ENCODE data around the gene SCAMP2. TPM values are rescaled to one million over a fixed set of nuclear protein-coding genes. Genes with fewer than 3 reads are reported as not detected.
A peak's percentile ranks its signal among the peaks of the same experiment; 100 is the strongest.
"Not testable (repeated sequence)": the region's sequence is repeated elsewhere in the genome, so short reads cannot be mapped to it uniquely, and the experiment has no call there.

SCAMP2 gene
- 10 to 100 TPM; 47.5 to 50.9 TPM for total RNA-seq
- 33.0 TPM for polyA plus RNA-seq (2013, experiment 1 of 2)
- polyA plus RNA-seq (2013, experiment 2 of 2), result 32.1 TPM
- long read RNA-seq, experiment 1, transcript SCAMP2-201 (9 exons, 2,453 nt), result major isoform, 8 of 15 reads
- long read RNA-seq, experiment 1, partial matches to known transcripts, result 0 of 15 reads
- long read RNA-seq, experiment 1, other reads (novel, unspliced or antisense), result 5 of 15 reads
- long read RNA-seq, experiment 2, transcript SCAMP2-201 (9 exons, 2,453 nt), result major isoform, 100 of 114 reads
- long read RNA-seq, experiment 2, partial matches to known transcripts, result 7 of 114 reads
- long read RNA-seq, experiment 2, other reads (novel, unspliced or antisense), result 7 of 114 reads
- long read RNA-seq, experiment 3, transcript SCAMP2-201 (9 exons, 2,453 nt), result major isoform, 204 of 232 reads
- long read RNA-seq, experiment 3, partial matches to known transcripts, result 3 of 232 reads
- long read RNA-seq, experiment 3, other reads (novel, unspliced or antisense), result 20 of 232 reads
- long read RNA-seq, experiment 4, transcript SCAMP2-201 (9 exons, 2,453 nt), result major isoform, 34 of 37 reads
- long read RNA-seq, experiment 4, partial matches to known transcripts, result 1 of 37 reads
- long read RNA-seq, experiment 4, other reads (novel, unspliced or antisense), result 2 of 37 reads

GRCh38 chr15:74873036-74873755 lies at the start of gene SCAMP2:
SCAMP2 (minus strand) TSS chr15:74873365; CDS start chr15:74873255, 110 bp downstream.
- H3K27me3 ChIP-seq (ENCODE audit: control insufficient read depth, insufficient read depth, low read length, poor library complexity, severe bottlenecking), result no peaks in the 10 kb centered on the region
- peak; percentile 98 for DNase-seq
- H3K4me1 ChIP-seq (ENCODE audit: control insufficient read depth, insufficient read depth, low read length), result peaks cover 7% of the 10 kb centered on the region
- peak within 1 kb of the TSS; percentile 85 for H3K4me3 Mint-ChIP-seq
- H3K27me3 Mint-ChIP-seq (ENCODE audit: insufficient read depth), result peaks cover 1% of the 10 kb centered on the region
- peaks cover 6% of the 10 kb centered on the region for H3K9me3 Mint-ChIP-seq
- H3K27ac ChIP-seq (ENCODE audit: low read depth, low read length), result peak within 1 kb of the TSS; percentile 77
- no peak for TF ChIP-seq CTCF (conservative IDR thresholded peaks at IDR 0.05)
- peak within 1 kb of the TSS; percentile 99 for H3K4me3 ChIP-seq (ENCODE audit: low read length)
- peaks cover 18% of the 10 kb centered on the region for H3K36me3 Mint-ChIP-seq (ENCODE audit: low read depth)
- peak within 1 kb of the TSS; percentile 96 for H3K9ac ChIP-seq (ENCODE audit: extremely low read depth, low read length, poor library complexity, severe bottlenecking)
- H3K27ac Mint-ChIP-seq, result peak within 1 kb of the TSS; percentile 98
- peaks cover 13% of the 10 kb centered on the region for H3K36me3 ChIP-seq (ENCODE audit: control insufficient read depth, insufficient read depth, low read length)
- peaks cover 27% of the 10 kb centered on the region for H3K4me1 Mint-ChIP-seq
- peaks cover 8% of the 10 kb centered on the region for H3K9me3 ChIP-seq (ENCODE audit: control insufficient read depth, low read length)
- WGBS, 2 experiments (ENCODE audit: insufficient coverage in 1 of 2, insufficient read length in 1 of 2), result 1 to 5% methylated on average over 11 to 41 of the region's 52 CpGs

GRCh38 chr15:74920456-74920855 lies 47.3 kb upstream of the SCAMP2 start:
- Histone ChIP-seq H3K27ac (ENCODE audit: low read depth, low read length) (no peak overlapping the region), H3K4me3 (ENCODE audit: low read length) (no peak overlapping the region), H3K36me3 (ENCODE audit: control insufficient read depth, insufficient read depth, low read length) (peaks cover 83% of the 10 kb centered on the region), H3K4me1 (ENCODE audit: control insufficient read depth, insufficient read depth, low read length) (no peaks in the 10 kb centered on the region), H3K27me3 (ENCODE audit: control insufficient read depth, insufficient read depth, low read length, poor library complexity, severe bottlenecking) (no peaks in the 10 kb centered on the region), H3K9ac (ENCODE audit: extremely low read depth, low read length, poor library complexity, severe bottlenecking) (no peak overlapping the region), H3K9me3 (ENCODE audit: control insufficient read depth, low read length) (no peaks in the 10 kb centered on the region)
- Mint-ChIP-seq H3K4me3 (no peak overlapping the region), H3K27me3 (ENCODE audit: insufficient read depth) (no peaks in the 10 kb centered on the region), H3K4me1 (no peaks in the 10 kb centered on the region), H3K27ac (no peak overlapping the region), H3K36me3 (ENCODE audit: low read depth) (peaks cover 66% of the 10 kb centered on the region), H3K9me3 (no peaks in the 10 kb centered on the region)
- no peak for DNase-seq
- WGBS, 2 experiments (ENCODE audit: insufficient coverage in 1 of 2, insufficient read length in 1 of 2), result 94 to 97% methylated on average over 8 of the region's 8 CpGs
- TF ChIP-seq CTCF (conservative IDR thresholded peaks at IDR 0.05), result no peak

GRCh38 chr15:74917676-74918075 lies 44.5 kb upstream of the SCAMP2 start:
- H3K9ac ChIP-seq (ENCODE audit: extremely low read depth, low read length, poor library complexity, severe bottlenecking), result no peak overlapping the region
- 93 to 94% methylated on average over 5 of the region's 6 CpGs for WGBS, 2 experiments (ENCODE audit: insufficient coverage in 1 of 2, insufficient read length in 1 of 2)
- H3K9me3 Mint-ChIP-seq, result no peaks in the 10 kb centered on the region
- no peak overlapping the region for H3K27ac ChIP-seq (ENCODE audit: low read depth, low read length)
- H3K4me1 ChIP-seq (ENCODE audit: control insufficient read depth, insufficient read depth, low read length), result no peaks in the 10 kb centered on the region
- no peak for DNase-seq
- H3K27me3 Mint-ChIP-seq (ENCODE audit: insufficient read depth), result no peaks in the 10 kb centered on the region
- H3K27ac Mint-ChIP-seq, result no peak overlapping the region
- H3K9me3 ChIP-seq (ENCODE audit: control insufficient read depth, low read length), result no peaks in the 10 kb centered on the region
- no peak for TF ChIP-seq CTCF (conservative IDR thresholded peaks at IDR 0.05)
- no peak overlapping the region for H3K4me3 ChIP-seq (ENCODE audit: low read length)
- no peaks in the 10 kb centered on the region for H3K27me3 ChIP-seq (ENCODE audit: control insufficient read depth, insufficient read depth, low read length, poor library complexity, severe bottlenecking)
- H3K4me3 Mint-ChIP-seq, result no peak overlapping the region
- peaks cover 69% of the 10 kb centered on the region for H3K36me3 Mint-ChIP-seq (ENCODE audit: low read depth)
- no peaks in the 10 kb centered on the region for H3K4me1 Mint-ChIP-seq
- peaks cover 81% of the 10 kb centered on the region for H3K36me3 ChIP-seq (ENCODE audit: control insufficient read depth, insufficient read depth, low read length)

- not testable (repeated sequence) for DNase-seq; H3K27me3 ChIP-seq (ENCODE audit: control insufficient read depth, insufficient read depth, low read length, poor library complexity, severe bottlenecking); H3K9ac ChIP-seq (ENCODE audit: extremely low read depth, low read length, poor library complexity, severe bottlenecking); H3K4me1 ChIP-seq (ENCODE audit: control insufficient read depth, insufficient read depth, low read length); H3K4me3 ChIP-seq (ENCODE audit: low read length); H3K27ac Mint-ChIP-seq; H3K27ac ChIP-seq (ENCODE audit: low read depth, low read length); H3K27me3 Mint-ChIP-seq (ENCODE audit: insufficient read depth); H3K9me3 Mint-ChIP-seq; H3K9me3 ChIP-seq (ENCODE audit: control insufficient read depth, low read length); H3K4me3 Mint-ChIP-seq; H3K4me1 Mint-ChIP-seq
- WGBS, 2 experiments (ENCODE audit: insufficient coverage in 1 of 2, insufficient read length in 1 of 2), result 92 to 98% methylated on average over 8 of the region's 8 CpGs
- peaks cover 55% of the 10 kb centered on the region for H3K36me3 Mint-ChIP-seq (ENCODE audit: low read depth)
- H3K36me3 ChIP-seq (ENCODE audit: control insufficient read depth, insufficient read depth, low read length), result peaks cover 65% of the 10 kb centered on the region
Observed at GRCh38 chr15:74913799-74914198, 40.6 kb upstream of the SCAMP2 start.
